AG09309 (cell line): Measurements from ENCODE around the gene CTSD.
"Not testable (repeated sequence)": the region's sequence is repeated elsewhere in the genome, so short reads cannot be mapped to it uniquely, and the experiment has no call there.

Experiments used
- DNase-seq: peaks from one replicate; pipeline ENCODE4 v3.0.0-alpha.2; 2010; ENCODE audit warnings: low read depth
- H3K4me3 ChIP-seq: 2 replicates; pipeline ENCODE4 v1.5.1; 2011; ENCODE audit warnings: mild to moderate bottlenecking, low read depth, low read length, moderate library complexity; ENCODE audit not compliant: control insufficient read depth
- TF ChIP-seq, protein P1 (sequence below): IDR thresholded peaks from 2 replicates; pipeline ENCODE4 v1.5.1; 2011; ENCODE audit warnings: mild to moderate bottlenecking, low read depth, low read length, inconsistent platforms; ENCODE audit not compliant: insufficient read depth, control insufficient read depth; ENCODE audit errors: missing control alignments

The CTSD gene

DNA sequence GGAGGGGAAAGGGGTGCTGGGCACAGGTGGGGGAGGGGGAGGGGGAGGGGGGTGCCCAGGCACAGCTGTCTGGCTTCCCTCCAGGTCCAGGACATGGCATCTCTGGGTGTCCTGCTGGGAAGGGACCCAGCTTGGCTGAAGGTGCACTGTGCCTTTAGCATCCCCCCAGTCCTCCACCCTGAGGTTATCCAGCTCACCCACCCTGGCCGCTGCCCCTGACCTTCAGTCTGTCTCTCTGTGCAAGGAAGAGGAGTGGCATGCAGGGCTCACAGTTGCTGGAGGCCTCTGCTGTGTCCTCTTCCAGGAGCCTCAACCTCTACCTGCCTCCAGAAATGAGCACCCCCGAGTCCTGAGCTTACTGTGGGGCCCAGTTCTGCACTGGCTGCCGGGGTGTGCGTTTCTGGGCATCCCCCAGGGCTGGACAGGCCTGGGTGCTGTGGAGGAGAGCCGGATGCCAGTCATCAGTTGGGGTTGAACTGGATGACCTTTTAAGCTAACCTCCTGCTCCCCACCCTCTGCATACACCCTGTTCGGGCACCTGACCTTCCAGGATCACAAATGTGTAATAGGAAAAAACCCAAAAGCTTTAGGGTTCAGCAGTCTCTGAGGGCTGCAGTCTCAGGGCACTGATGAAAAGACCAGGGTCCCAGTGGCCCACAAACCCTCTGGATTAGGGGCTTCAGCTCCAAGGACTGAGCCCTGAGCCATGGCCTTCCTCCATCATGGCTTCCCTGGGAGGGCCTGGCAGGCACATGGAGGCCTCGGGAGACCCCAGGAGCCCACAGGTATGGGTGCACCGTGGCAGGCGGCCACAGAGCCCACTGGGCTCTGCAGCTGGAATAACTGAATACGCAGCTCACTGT lies 9.6 kb upstream of the CTSD start:
- DNase-seq: no peak
- TF ChIP-seq, protein P1, sequence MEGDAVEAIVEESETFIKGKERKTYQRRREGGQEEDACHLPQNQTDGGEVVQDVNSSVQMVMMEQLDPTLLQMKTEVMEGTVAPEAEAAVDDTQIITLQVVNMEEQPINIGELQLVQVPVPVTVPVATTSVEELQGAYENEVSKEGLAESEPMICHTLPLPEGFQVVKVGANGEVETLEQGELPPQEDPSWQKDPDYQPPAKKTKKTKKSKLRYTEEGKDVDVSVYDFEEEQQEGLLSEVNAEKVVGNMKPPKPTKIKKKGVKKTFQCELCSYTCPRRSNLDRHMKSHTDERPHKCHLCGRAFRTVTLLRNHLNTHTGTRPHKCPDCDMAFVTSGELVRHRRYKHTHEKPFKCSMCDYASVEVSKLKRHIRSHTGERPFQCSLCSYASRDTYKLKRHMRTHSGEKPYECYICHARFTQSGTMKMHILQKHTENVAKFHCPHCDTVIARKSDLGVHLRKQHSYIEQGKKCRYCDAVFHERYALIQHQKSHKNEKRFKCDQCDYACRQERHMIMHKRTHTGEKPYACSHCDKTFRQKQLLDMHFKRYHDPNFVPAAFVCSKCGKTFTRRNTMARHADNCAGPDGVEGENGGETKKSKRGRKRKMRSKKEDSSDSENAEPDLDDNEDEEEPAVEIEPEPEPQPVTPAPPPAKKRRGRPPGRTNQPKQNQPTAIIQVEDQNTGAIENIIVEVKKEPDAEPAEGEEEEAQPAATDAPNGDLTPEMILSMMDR: no peak
- no peak overlapping the region for H3K4me3 ChIP-seq

DNA sequence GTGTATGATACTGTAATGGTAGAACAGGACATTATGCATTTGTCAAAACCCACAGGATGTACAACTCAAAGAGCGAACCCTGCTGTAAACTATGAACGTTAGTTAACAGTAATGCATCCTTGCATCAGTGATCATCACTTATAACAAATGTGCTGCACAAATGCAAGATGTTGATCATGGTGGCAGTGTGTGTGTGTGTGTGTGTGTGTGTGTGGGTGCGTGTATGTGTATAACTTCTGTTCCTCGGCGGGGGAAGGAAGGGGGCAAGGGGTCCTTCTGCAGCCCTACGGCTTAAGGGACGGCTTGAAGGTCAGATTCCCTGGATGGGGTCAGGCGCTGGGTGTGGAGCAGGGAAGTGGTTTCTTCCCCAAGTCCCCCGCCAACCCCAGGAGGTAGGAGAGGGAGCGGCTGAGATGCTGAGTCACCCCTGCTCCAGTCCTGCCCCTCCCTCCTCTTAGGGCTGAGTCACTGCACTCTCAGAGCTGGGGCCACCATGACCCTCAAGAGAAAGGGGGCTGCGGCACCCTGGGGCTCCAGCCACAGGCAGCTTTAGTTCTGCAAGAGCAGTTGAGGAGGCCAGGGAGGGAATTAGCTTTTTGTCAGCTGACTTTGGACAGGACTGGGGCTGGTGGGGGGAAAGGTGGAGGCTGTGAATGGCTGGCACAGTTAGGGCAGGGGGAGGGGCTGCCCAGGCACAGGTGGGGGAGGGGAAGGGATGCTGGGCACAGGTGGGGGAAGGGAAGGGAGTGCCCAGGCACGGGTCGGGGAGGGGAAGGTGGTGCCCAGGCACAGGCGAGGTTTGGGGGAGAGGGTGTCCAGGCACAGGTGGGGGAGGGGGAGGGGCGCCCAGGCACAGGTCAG lies 8.8 kb upstream of the CTSD start:
- peak; percentile 75 for DNase-seq
- peak overlapping the region; percentile 29 for H3K4me3 ChIP-seq
- TF ChIP-seq, protein P1: no peak

DNA sequence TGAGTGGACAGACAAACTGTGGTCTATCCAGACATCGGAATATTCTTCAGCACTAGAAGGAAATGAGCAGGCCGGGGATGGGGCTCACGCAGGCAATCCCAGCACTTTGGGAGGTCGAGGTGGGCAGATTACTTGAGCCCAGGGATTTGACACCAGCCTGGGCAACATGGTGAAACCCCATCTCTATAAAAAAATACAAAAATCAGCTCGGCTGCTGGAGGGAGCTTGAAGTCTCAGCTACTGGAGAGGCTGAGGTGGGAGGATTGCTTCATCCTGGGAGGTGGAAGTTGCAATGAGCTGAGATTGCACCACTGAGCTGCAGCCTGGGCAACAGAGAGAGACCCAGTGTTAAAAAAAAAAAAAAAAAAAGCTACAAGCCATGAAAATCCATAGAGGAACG lies 8.0 kb upstream of the CTSD start:
- TF ChIP-seq, protein P1: no peak
- DNase-seq: no peak

DNA sequence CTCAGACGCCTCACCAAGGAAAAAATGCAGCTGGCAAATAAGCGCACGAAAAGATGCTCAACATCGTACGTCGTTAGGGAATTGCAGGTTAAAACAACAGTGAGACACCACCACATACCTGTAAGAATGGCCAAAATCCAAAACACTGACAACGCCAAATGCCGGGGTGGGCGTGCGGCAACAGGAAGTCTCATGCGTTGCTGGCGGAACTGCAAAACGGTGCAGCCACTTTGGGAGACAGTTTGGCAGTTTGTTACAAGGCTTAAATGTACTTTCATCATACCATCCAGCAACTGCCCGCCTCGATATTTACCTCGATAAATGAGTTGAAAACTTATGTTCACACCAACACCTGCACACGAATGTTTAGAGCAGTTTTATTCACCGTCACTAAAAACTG lies 7.5 kb upstream of the CTSD start:
- TF ChIP-seq, protein P1: no peak
- no peak overlapping the region for H3K4me3 ChIP-seq
- no peak for DNase-seq

More for the DNA sequence above, 8.0 kb upstream of the CTSD start:
- no peak overlapping the region for H3K4me3 ChIP-seq

DNA sequence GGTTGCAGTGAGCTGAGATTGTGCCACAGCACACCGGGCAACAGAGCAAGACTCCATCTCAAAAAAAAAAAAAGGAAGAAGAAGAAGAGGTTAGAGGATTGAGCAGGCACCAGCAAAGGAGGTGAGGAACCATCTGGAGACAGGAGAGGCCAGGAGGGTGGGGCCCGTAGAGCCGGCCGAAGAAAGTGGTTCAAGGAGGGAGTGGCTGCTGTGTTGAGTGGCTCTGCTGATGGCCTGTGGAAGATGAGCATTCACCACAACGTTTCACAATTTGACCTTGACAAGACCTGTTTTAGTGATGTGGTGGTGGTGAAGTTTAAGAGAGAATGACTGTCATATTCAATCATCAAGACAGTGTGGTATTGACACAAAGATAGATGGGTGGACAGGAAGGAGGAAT lies 6.8 kb upstream of the CTSD start:
- TF ChIP-seq, protein P1: no peak
- no peak for DNase-seq
- H3K4me3 ChIP-seq: no peak overlapping the region

DNA sequence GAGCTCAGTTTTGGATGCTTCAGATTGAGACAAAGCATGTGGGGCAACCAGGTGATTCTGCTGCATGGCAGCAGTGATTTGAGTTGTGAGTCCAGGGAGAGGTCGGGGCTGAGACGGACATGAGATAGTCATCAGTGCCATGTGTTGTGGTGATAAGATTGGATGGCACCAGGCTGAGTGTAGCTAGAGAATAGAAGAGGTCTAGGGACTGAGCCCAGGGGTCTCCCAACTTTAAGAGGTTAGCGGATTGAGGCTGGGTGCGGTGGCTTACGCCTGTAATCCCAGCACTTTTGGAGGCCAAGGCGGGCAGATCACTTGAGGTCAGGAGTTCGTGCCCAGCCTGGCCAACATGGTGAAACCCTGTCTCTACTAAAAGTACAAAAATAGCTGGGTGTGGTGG lies 6.3 kb upstream of the CTSD start:
- TF ChIP-seq, protein P1: no peak
- H3K4me3 ChIP-seq: no peak overlapping the region
- no peak for DNase-seq

DNA sequence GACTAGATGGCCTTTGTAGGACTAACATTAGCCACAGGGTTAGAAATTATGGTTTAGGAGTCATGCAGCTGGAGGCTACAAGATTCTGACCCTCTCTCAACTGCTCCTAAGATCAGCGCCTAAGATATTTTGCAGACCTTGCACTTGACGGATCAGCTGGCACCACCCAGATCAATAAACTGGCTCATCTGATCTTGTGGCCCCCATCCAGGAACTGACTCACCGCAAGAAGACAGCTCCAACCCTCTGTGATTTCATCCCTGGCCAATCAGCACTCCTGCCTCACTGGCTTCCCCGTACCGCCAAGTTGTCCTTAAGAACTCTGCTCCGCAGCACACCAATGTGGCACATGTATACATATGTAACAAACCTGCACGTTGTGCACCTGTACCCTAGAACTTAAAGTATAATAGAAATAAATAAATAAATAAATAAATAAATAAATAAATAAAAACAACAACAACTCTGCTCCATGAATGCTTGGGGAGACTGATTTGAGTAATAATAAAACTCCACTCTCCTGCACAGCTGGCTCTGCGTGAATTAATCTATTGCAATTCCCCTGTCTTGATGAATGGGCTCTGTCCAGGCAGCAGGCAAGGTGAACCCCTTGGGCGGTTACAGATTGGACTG lies 5.7 kb upstream of the CTSD start:
- not testable (repeated sequence) for H3K4me3 ChIP-seq, DNase-seq
